ENCODE results near the gene SNCB. TPM values are rescaled to one million over a fixed set of nuclear protein-coding genes. Genes with fewer than 3 reads are reported as not detected.

The SNCB gene
- total RNA-seq, 1 experiment from 2014 or later: 6.8 TPM

DNA sequence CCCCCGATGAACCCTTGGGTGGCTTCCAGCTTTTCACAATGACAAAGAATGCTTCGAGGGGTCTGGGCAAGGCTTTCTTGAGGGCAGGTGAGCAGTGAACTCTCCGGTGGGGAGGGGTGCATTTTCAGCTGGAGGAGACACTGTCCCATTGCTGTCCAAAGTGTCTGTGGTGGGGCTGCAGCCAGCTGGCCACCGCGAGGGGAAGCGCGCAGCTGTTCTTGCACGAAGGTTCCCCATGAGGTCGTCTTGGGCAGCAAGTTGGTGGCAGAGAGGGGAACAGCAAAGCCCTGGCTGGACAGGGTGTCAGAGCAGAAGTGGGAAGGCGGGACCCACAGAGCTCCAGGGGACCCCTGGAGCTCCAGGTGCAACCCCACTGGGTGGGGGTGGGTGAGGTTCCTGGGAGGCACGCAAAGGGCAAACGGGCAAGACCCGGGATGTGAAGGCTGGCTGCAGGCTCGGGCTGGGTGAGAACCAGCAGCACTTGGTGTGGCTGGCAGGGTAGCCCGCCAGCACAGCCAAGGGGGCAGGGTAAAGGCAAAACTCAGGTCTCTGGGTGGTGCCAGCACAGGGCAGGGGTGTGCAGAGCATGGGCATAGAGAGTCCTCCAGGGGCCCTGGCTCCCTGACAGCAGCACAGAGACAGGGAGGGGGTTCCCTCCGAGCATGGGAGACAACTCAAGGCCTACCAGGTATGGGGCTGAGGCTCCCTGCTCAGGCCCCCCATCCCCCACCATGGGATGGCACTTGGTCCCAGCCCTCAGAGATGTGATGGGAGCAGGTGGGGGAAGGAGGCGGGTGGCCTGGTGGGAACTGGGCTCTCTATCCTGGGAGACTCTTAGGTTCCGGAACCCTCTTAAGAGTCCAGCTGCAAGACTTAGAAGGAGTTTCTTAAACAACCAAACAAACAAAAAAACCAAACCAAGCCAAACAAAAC is 43.6 kb upstream of the SNCB start (continued):
- TF ChIP-seq, protein P1, sequence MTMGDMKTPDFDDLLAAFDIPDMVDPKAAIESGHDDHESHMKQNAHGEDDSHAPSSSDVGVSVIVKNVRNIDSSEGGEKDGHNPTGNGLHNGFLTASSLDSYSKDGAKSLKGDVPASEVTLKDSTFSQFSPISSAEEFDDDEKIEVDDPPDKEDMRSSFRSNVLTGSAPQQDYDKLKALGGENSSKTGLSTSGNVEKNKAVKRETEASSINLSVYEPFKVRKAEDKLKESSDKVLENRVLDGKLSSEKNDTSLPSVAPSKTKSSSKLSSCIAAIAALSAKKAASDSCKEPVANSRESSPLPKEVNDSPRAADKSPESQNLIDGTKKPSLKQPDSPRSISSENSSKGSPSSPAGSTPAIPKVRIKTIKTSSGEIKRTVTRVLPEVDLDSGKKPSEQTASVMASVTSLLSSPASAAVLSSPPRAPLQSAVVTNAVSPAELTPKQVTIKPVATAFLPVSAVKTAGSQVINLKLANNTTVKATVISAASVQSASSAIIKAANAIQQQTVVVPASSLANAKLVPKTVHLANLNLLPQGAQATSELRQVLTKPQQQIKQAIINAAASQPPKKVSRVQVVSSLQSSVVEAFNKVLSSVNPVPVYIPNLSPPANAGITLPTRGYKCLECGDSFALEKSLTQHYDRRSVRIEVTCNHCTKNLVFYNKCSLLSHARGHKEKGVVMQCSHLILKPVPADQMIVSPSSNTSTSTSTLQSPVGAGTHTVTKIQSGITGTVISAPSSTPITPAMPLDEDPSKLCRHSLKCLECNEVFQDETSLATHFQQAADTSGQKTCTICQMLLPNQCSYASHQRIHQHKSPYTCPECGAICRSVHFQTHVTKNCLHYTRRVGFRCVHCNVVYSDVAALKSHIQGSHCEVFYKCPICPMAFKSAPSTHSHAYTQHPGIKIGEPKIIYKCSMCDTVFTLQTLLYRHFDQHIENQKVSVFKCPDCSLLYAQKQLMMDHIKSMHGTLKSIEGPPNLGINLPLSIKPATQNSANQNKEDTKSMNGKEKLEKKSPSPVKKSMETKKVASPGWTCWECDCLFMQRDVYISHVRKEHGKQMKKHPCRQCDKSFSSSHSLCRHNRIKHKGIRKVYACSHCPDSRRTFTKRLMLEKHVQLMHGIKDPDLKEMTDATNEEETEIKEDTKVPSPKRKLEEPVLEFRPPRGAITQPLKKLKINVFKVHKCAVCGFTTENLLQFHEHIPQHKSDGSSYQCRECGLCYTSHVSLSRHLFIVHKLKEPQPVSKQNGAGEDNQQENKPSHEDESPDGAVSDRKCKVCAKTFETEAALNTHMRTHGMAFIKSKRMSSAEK (CRISPR knock-in tag; IDR thresholded peaks at IDR 0.05; ENCODE audit: borderline replicate concordance): no peak
- no peak for TF ChIP-seq MXD4 (CRISPR knock-in tag; IDR thresholded peaks at IDR 0.05; ENCODE audit: borderline replicate concordance)
- TF ChIP-seq KAT7 (CRISPR knock-in tag; IDR thresholded peaks at IDR 0.05; ENCODE audit: borderline replicate concordance): no peak
- TF ChIP-seq MYBL2 (CRISPR knock-in tag; IDR thresholded peaks at IDR 0.05): no peak
- TF ChIP-seq, protein P2, sequence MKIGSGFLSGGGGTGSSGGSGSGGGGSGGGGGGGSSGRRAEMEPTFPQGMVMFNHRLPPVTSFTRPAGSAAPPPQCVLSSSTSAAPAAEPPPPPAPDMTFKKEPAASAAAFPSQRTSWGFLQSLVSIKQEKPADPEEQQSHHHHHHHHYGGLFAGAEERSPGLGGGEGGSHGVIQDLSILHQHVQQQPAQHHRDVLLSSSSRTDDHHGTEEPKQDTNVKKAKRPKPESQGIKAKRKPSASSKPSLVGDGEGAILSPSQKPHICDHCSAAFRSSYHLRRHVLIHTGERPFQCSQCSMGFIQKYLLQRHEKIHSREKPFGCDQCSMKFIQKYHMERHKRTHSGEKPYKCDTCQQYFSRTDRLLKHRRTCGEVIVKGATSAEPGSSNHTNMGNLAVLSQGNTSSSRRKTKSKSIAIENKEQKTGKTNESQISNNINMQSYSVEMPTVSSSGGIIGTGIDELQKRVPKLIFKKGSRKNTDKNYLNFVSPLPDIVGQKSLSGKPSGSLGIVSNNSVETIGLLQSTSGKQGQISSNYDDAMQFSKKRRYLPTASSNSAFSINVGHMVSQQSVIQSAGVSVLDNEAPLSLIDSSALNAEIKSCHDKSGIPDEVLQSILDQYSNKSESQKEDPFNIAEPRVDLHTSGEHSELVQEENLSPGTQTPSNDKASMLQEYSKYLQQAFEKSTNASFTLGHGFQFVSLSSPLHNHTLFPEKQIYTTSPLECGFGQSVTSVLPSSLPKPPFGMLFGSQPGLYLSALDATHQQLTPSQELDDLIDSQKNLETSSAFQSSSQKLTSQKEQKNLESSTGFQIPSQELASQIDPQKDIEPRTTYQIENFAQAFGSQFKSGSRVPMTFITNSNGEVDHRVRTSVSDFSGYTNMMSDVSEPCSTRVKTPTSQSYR (CRISPR knock-in tag; IDR thresholded peaks at IDR 0.05): no peak
- TF ChIP-seq ZNF232 (CRISPR knock-in tag; IDR thresholded peaks at IDR 0.05): no peak
- TF ChIP-seq, protein P3, sequence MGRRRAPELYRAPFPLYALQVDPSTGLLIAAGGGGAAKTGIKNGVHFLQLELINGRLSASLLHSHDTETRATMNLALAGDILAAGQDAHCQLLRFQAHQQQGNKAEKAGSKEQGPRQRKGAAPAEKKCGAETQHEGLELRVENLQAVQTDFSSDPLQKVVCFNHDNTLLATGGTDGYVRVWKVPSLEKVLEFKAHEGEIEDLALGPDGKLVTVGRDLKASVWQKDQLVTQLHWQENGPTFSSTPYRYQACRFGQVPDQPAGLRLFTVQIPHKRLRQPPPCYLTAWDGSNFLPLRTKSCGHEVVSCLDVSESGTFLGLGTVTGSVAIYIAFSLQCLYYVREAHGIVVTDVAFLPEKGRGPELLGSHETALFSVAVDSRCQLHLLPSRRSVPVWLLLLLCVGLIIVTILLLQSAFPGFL (CRISPR knock-in tag; IDR thresholded peaks at IDR 0.05; ENCODE audit: borderline replicate concordance): no peak
- TF ChIP-seq, protein P4, sequence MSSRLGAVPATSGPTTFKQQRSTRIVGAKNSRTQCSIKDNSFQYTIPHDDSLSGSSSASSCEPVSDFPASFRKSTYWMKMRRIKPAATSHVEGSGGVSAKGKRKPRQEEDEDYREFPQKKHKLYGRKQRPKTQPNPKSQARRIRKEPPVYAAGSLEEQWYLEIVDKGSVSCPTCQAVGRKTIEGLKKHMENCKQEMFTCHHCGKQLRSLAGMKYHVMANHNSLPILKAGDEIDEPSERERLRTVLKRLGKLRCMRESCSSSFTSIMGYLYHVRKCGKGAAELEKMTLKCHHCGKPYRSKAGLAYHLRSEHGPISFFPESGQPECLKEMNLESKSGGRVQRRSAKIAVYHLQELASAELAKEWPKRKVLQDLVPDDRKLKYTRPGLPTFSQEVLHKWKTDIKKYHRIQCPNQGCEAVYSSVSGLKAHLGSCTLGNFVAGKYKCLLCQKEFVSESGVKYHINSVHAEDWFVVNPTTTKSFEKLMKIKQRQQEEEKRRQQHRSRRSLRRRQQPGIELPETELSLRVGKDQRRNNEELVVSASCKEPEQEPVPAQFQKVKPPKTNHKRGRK (CRISPR knock-in tag; IDR thresholded peaks at IDR 0.05; ENCODE audit: borderline replicate concordance): no peak

DNA sequence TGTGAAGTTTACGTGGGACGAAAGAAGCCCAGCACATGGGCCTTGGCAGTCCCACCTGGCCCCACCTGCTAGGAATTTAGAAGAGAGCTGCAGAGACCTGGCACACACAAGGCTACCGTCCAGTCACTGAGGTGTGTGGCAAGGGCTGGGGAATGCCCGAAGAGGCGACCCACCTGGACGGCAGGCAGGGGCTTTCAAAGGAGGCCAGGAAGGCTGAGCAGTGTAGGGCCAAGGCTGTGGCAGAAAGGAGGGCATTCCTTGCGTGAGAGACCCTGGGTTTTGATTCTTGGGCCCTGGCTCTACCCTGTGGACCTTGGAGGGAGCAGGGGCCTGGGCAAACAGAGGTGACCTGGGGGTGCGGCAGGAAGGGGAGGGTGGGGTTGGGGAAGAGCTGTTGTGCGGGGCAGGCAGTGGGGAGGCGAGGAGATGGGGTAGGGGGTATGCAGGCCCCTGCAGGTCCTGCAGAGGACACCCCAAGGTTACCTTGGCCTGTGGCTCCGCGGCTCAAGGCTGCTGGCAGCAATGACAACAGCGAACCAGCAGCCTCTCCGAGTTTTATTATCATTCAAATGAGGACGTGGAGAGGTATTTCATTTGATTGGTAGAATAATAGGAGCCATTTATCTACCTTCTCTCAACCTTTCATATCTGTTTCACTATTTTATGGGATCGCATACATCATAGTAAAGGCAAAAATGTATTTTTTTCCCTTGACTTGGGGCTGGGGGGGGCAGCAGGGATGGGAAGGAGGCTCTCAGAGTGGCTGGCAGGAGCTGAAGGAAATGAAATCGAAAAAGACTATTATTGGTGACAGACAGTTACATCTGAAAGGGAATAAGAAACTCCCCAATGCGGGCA is 41.8 kb upstream of the SNCB start:
- POLR2A ChIA-PET: no interaction called here

More for the DNA sequence above, 41.8 kb upstream of the SNCB start:
- peaks cover 37% of the 10 kb centered on the region for H3K4me1 Mint-ChIP-seq
- no peaks in the 10 kb centered on the region for H3K9me3 Mint-ChIP-seq
- no peaks in the 10 kb centered on the region for H3K36me3 Mint-ChIP-seq
- H3K4me3 Mint-ChIP-seq: peak overlapping the region; percentile 26
- peak; percentile 66 for ATAC-seq
- no peak for DNase-seq (ENCODE audit: low spot score)
- CTCF ChIA-PET: interaction anchor here (0.5 to 5.4 kb wide), 9 partner anchors 11 to 399 kb away, joined by 3 to 60 read pairs (median 4); no protein-coding TSS in a partner anchor
- TF ChIP-seq CBFB (CRISPR knock-in tag; IDR thresholded peaks at IDR 0.05; ENCODE audit: low read depth): peak; percentile 65; the same call in 1 of the 2 replicates
- no peak for TF ChIP-seq TEAD1 (CRISPR knock-in tag; IDR thresholded peaks at IDR 0.05)
- peaks cover 7% of the 10 kb centered on the region for H3K27me3 Mint-ChIP-seq (ENCODE audit: low read depth)
- peak overlapping the region; percentile 64 for H3K27ac Mint-ChIP-seq
